Ishikawa (cell line): ENCODE data around the gene HMOX1.

Source experiments
- CEBPB ChIP-seq: IDR thresholded peaks from 2 replicates; pipeline ENCODE4 v1.6.1; 2012
- CREB1 ChIP-seq: IDR thresholded peaks from 2 replicates; pipeline ENCODE4 v1.6.1; 2012; ENCODE audit warnings: low read depth
- EGR1 ChIP-seq: IDR thresholded peaks from 2 replicates; pipeline ENCODE4 v1.6.1; 2012
- EP300 ChIP-seq: IDR thresholded peaks from 2 replicates; pipeline ENCODE4 v1.6.1; 2012; ENCODE audit warnings: borderline replicate concordance
- FOXM1 ChIP-seq: IDR thresholded peaks from 2 replicates; pipeline ENCODE4 v1.6.1; 2012; ENCODE audit warnings: low read depth, borderline replicate concordance
- NFIC ChIP-seq: IDR thresholded peaks from 2 replicates; pipeline ENCODE4 v1.6.1; 2012
- RAD21 ChIP-seq: IDR thresholded peaks from 2 replicates; pipeline ENCODE4 v1.6.1; 2012; ENCODE audit warnings: low read depth
- REST ChIP-seq: IDR thresholded peaks from 2 replicates; pipeline ENCODE4 v1.6.1; 2012; ENCODE audit warnings: low read depth, mild to moderate bottlenecking
- TAF1 ChIP-seq: IDR thresholded peaks from 2 replicates; pipeline ENCODE4 v1.6.1; 2012; ENCODE audit warnings: low read depth, mild to moderate bottlenecking
- TCF12 ChIP-seq: IDR thresholded peaks from 2 replicates; pipeline ENCODE4 v1.6.1; 2012; ENCODE audit warnings: low read depth
- TEAD4 ChIP-seq: IDR thresholded peaks from 2 replicates; pipeline ENCODE4 v1.6.1; 2012
- YY1 ChIP-seq: IDR thresholded peaks from 2 replicates; pipeline ENCODE4 v1.6.1; 2012; ENCODE audit warnings: low read depth
- ZBTB7A ChIP-seq: IDR thresholded peaks from 2 replicates; pipeline ENCODE4 v1.6.1; 2012; ENCODE audit warnings: low read depth
- TF ChIP-seq, protein P1 (sequence below): IDR thresholded peaks from 2 replicates; pipeline ENCODE4 v1.6.1; 2012
- TF ChIP-seq, protein P2 (sequence below): IDR thresholded peaks from 2 replicates; pipeline ENCODE4 v1.6.1; 2012

Gene HMOX1

GRCh38 chr22:35407362-35407761 lies 26.5 kb downstream of the HMOX1 start:
- TF ChIP-seq CREB1, result no peak
- TF ChIP-seq YY1, result no peak
- TF ChIP-seq TAF1, result no peak
- TF ChIP-seq ZBTB7A, result no peak
- TF ChIP-seq, protein P1, sequence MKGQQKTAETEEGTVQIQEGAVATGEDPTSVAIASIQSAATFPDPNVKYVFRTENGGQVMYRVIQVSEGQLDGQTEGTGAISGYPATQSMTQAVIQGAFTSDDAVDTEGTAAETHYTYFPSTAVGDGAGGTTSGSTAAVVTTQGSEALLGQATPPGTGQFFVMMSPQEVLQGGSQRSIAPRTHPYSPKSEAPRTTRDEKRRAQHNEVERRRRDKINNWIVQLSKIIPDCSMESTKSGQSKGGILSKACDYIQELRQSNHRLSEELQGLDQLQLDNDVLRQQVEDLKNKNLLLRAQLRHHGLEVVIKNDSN, result no peak
- no peak for TF ChIP-seq EGR1
- TF ChIP-seq FOXM1, result no peak
- TF ChIP-seq EP300, result no peak
- TF ChIP-seq, protein P2, sequence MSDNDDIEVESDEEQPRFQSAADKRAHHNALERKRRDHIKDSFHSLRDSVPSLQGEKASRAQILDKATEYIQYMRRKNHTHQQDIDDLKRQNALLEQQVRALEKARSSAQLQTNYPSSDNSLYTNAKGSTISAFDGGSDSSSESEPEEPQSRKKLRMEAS, result no peak

- TF ChIP-seq ZBTB7A, result no peak
- TF ChIP-seq YY1, result no peak
- TF ChIP-seq EGR1, result no peak
- TF ChIP-seq RAD21, result no peak
- TF ChIP-seq, protein P2, result no peak
- TF ChIP-seq TEAD4, result no peak
- TF ChIP-seq EP300, result no peak
- TF ChIP-seq NFIC, result no peak
- no peak for TF ChIP-seq TCF12
- no peak for TF ChIP-seq TAF1
These were observed 29.1 kb downstream of the HMOX1 start for GRCh38 chr22:35409783-35410662.

GRCh38 chr22:35410663-35411034 lies 29.8 kb downstream of the HMOX1 start:
- TF ChIP-seq EP300 (no peak), CEBPB (no peak), YY1 (no peak), ZBTB7A (no peak), NFIC (no peak), TCF12 (no peak), CREB1 (no peak), TAF1 (no peak), RAD21 (no peak)
- TF ChIP-seq, protein P1, result no peak
- TF ChIP-seq, protein P2, result no peak

DNA sequence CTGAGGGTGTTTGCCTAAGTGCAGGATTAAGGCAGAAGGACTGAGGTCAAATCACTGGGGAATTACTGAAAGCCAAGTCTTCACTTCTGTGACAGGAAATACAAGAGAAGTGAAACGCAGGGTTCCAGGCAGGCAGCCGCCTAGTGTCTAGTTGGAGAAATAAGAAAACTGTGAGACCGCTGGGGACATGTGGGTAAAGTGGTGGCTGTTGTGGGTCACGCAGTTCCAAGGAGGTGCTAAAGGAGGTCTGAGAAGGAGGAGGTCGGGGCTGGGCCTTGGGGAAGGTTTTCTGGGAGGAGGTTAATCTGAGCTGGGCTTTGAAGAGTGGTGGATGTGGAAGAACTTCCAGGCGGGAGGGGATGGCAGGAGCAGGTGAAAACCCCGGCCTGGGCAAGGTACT lies 30.2 kb downstream of the HMOX1 start:
- no peak for TF ChIP-seq EP300
- TF ChIP-seq, protein P2, result no peak
- no peak for TF ChIP-seq TAF1
- no peak for TF ChIP-seq FOXM1
- no peak for TF ChIP-seq CEBPB
- TF ChIP-seq REST, result no peak
- no peak for TF ChIP-seq CREB1
- no peak for TF ChIP-seq EGR1
- TF ChIP-seq YY1, result no peak
- no peak for TF ChIP-seq NFIC
- TF ChIP-seq, protein P1, result no peak
- no peak for TF ChIP-seq TCF12
- no peak for TF ChIP-seq ZBTB7A

- TF ChIP-seq, protein P1, result no peak
- TF ChIP-seq TEAD4 (no peak), NFIC (no peak), RAD21 (no peak), FOXM1 (no peak), EP300 (no peak), EGR1 (no peak), CREB1 (no peak), CEBPB (no peak), TCF12 (no peak), TAF1 (no peak), ZBTB7A (no peak), YY1 (no peak), REST (no peak)
- TF ChIP-seq, protein P2, result no peak
These were observed 32.7 kb downstream of the HMOX1 start for GRCh38 chr22:35413624-35414023.
